ENCODE data around the gene LDLRAD4.
A peak's percentile ranks its signal among the peaks of the same experiment; 100 is the strongest.

LDLRAD4 gene

GRCh38 chr18:13233787-13234783 lies 15.5 kb downstream of the LDLRAD4 start:
- no peaks in the 10 kb centered on the region for H3K27me3 ChIP-seq (replicated peaks in 2 of 5; ENCODE audit: control insufficient read depth in 4 of 5, insufficient read depth in 5 of 5, low read length in 4 of 5)
- WGBS (ENCODE audit: insufficient coverage) = 95% methylated on average over 23 of the region's 23 CpGs
- H3K27ac ChIP-seq (ENCODE audit: insufficient read depth in 1 of 2, low read depth in 1 of 2, low read length in 2 of 2, poor library complexity in 1 of 2, severe bottlenecking in 2 of 2) = no peak overlapping the region
- H3K36me3 ChIP-seq (ENCODE audit: control insufficient read depth in 4 of 4, insufficient read depth in 4 of 4, low read length in 3 of 4) = peaks cover 0 to 2% (median 0%) of the 10 kb centered on the region in 4 experiments
- no peaks in the 10 kb centered on the region for H3K9me3 ChIP-seq (ENCODE audit: control extremely low read depth in 1 of 5, control insufficient read depth in 4 of 5, insufficient read depth in 2 of 5, low read depth in 1 of 5, low read length in 4 of 5)
- no peaks in the 10 kb centered on the region for H3K4me1 ChIP-seq (ENCODE audit: control extremely low read depth in 1 of 4, control insufficient read depth in 4 of 4, insufficient read depth in 4 of 4, low read length in 3 of 4)
- ChIA-PET POLR2A (no interaction called here), CTCF (interaction anchor here (2.3 kb wide), 1 partner anchor 15 kb away, joined by 5 read pairs; no protein-coding TSS in a partner anchor)
- no peak for DNase-seq
- H3K4me3 ChIP-seq (ENCODE audit: control insufficient read depth in 1 of 7, extremely low read depth in 1 of 7, insufficient read depth in 4 of 7, low read depth in 2 of 7, low read length in 6 of 7) = no peak overlapping the region

- H3K4me3 ChIP-seq (ENCODE audit: control insufficient read depth in 1 of 7, extremely low read depth in 1 of 7, insufficient read depth in 4 of 7, low read depth in 2 of 7, low read length in 6 of 7) = no peak overlapping the region
- no peaks in the 10 kb centered on the region for H3K9me3 ChIP-seq (ENCODE audit: control extremely low read depth in 1 of 5, control insufficient read depth in 4 of 5, insufficient read depth in 2 of 5, low read depth in 1 of 5, low read length in 4 of 5)
- ChIA-PET POLR2A (no interaction called here), CTCF (no interaction called here)
- H3K36me3 ChIP-seq (ENCODE audit: control insufficient read depth in 4 of 4, insufficient read depth in 4 of 4, low read length in 3 of 4) = peaks cover 0 to 2% (median 0%) of the 10 kb centered on the region in 4 experiments
- peak in 1 of 3 donors; percentile 13 for DNase-seq
- no peaks in the 10 kb centered on the region for H3K4me1 ChIP-seq (ENCODE audit: control extremely low read depth in 1 of 4, control insufficient read depth in 4 of 4, insufficient read depth in 4 of 4, low read length in 3 of 4)
- H3K27me3 ChIP-seq (replicated peaks in 2 of 5; ENCODE audit: control insufficient read depth in 4 of 5, insufficient read depth in 5 of 5, low read length in 4 of 5) = no peaks in the 10 kb centered on the region
- WGBS (ENCODE audit: insufficient coverage) = 90% methylated on average over 2 of the region's 6 CpGs
- no peak overlapping the region for H3K27ac ChIP-seq (ENCODE audit: insufficient read depth in 1 of 2, low read depth in 1 of 2, low read length in 2 of 2, poor library complexity in 1 of 2, severe bottlenecking in 2 of 2)
These were observed 16.9 kb downstream of the LDLRAD4 start for GRCh38 chr18:13235421-13235831.

- H3K4me1 ChIP-seq (ENCODE audit: control extremely low read depth in 1 of 4, control insufficient read depth in 4 of 4, insufficient read depth in 4 of 4, low read length in 3 of 4) = no peaks in the 10 kb centered on the region
- no peak for DNase-seq
- H3K4me3 ChIP-seq (ENCODE audit: control insufficient read depth in 1 of 7, extremely low read depth in 1 of 7, insufficient read depth in 4 of 7, low read depth in 2 of 7, low read length in 6 of 7) = no peak overlapping the region
- peaks cover 0 to 2% (median 0%) of the 10 kb centered on the region in 4 experiments for H3K36me3 ChIP-seq (ENCODE audit: control insufficient read depth in 4 of 4, insufficient read depth in 4 of 4, low read length in 3 of 4)
- POLR2A ChIA-PET = no interaction called here
- H3K9me3 ChIP-seq (ENCODE audit: control extremely low read depth in 1 of 5, control insufficient read depth in 4 of 5, insufficient read depth in 2 of 5, low read depth in 1 of 5, low read length in 4 of 5) = no peaks in the 10 kb centered on the region
- no peaks in the 10 kb centered on the region for H3K27me3 ChIP-seq (replicated peaks in 2 of 5; ENCODE audit: control insufficient read depth in 4 of 5, insufficient read depth in 5 of 5, low read length in 4 of 5)
- no peak overlapping the region for H3K27ac ChIP-seq (ENCODE audit: insufficient read depth in 1 of 2, low read depth in 1 of 2, low read length in 2 of 2, poor library complexity in 1 of 2, severe bottlenecking in 2 of 2)
- CTCF ChIA-PET = no interaction called here
- 96% methylated on average over 5 of the region's 8 CpGs for WGBS (ENCODE audit: insufficient coverage)
These were observed 17.4 kb downstream of the LDLRAD4 start for GRCh38 chr18:13235981-13236380.

GRCh38 chr18:13236411-13236810 lies 17.9 kb downstream of the LDLRAD4 start:
- Histone ChIP-seq H3K9me3 (ENCODE audit: control extremely low read depth in 1 of 5, control insufficient read depth in 4 of 5, insufficient read depth in 2 of 5, low read depth in 1 of 5, low read length in 4 of 5) (no peaks in the 10 kb centered on the region), H3K4me3 (ENCODE audit: control insufficient read depth in 1 of 7, extremely low read depth in 1 of 7, insufficient read depth in 4 of 7, low read depth in 2 of 7, low read length in 6 of 7) (no peak overlapping the region), H3K4me1 (ENCODE audit: control extremely low read depth in 1 of 4, control insufficient read depth in 4 of 4, insufficient read depth in 4 of 4, low read length in 3 of 4) (no peaks in the 10 kb centered on the region), H3K36me3 (ENCODE audit: control insufficient read depth in 4 of 4, insufficient read depth in 4 of 4, low read length in 3 of 4) (peaks cover 0 to 2% (median 0%) of the 10 kb centered on the region in 4 experiments), H3K27ac (ENCODE audit: insufficient read depth in 1 of 2, low read depth in 1 of 2, low read length in 2 of 2, poor library complexity in 1 of 2, severe bottlenecking in 2 of 2) (no peak overlapping the region), H3K27me3 (replicated peaks in 2 of 5; ENCODE audit: control insufficient read depth in 4 of 5, insufficient read depth in 5 of 5, low read length in 4 of 5) (no peaks in the 10 kb centered on the region)
- DNase-seq = no peak
- ChIA-PET POLR2A (no interaction called here), CTCF (no interaction called here)
- 99% methylated on average over 6 of the region's 9 CpGs for WGBS (ENCODE audit: insufficient coverage)

- WGBS (ENCODE audit: insufficient coverage) = 96% methylated on average over 6 of the region's 7 CpGs
- CTCF ChIA-PET = no interaction called here
These were observed 18.5 kb downstream of the LDLRAD4 start for GRCh38 chr18:13237073-13237472.

GRCh38 chr18:13237641-13238040 lies 19.1 kb downstream of the LDLRAD4 start:
- no peak for DNase-seq
- CTCF ChIA-PET = interaction anchor here (1.0 kb wide), 2 partner anchors 15 to 21 kb away, joined by 3 read pairs; no protein-coding TSS in a partner anchor
- H3K36me3 ChIP-seq (ENCODE audit: control insufficient read depth in 4 of 4, insufficient read depth in 4 of 4, low read length in 3 of 4) = no peaks in the 10 kb centered on the region

More at GRCh38 chr18:13237073-13237472, 18.5 kb downstream of the LDLRAD4 start:
- H3K4me3 ChIP-seq (ENCODE audit: control insufficient read depth in 1 of 7, extremely low read depth in 1 of 7, insufficient read depth in 4 of 7, low read depth in 2 of 7, low read length in 6 of 7) = no peak overlapping the region
- DNase-seq = no peak
- no peaks in the 10 kb centered on the region for H3K27me3 ChIP-seq (replicated peaks in 2 of 5; ENCODE audit: control insufficient read depth in 4 of 5, insufficient read depth in 5 of 5, low read length in 4 of 5)
- peaks cover 0 to 2% (median 0%) of the 10 kb centered on the region in 4 experiments for H3K36me3 ChIP-seq (ENCODE audit: control insufficient read depth in 4 of 4, insufficient read depth in 4 of 4, low read length in 3 of 4)
- H3K4me1 ChIP-seq (ENCODE audit: control extremely low read depth in 1 of 4, control insufficient read depth in 4 of 4, insufficient read depth in 4 of 4, low read length in 3 of 4) = no peaks in the 10 kb centered on the region
- H3K9me3 ChIP-seq (ENCODE audit: control extremely low read depth in 1 of 5, control insufficient read depth in 4 of 5, insufficient read depth in 2 of 5, low read depth in 1 of 5, low read length in 4 of 5) = no peaks in the 10 kb centered on the region
- H3K27ac ChIP-seq (ENCODE audit: insufficient read depth in 1 of 2, low read depth in 1 of 2, low read length in 2 of 2, poor library complexity in 1 of 2, severe bottlenecking in 2 of 2) = no peak overlapping the region
- POLR2A ChIA-PET = no interaction called here

More at GRCh38 chr18:13237641-13238040, 19.1 kb downstream of the LDLRAD4 start:
- Histone ChIP-seq H3K27ac (ENCODE audit: insufficient read depth in 1 of 2, low read depth in 1 of 2, low read length in 2 of 2, poor library complexity in 1 of 2, severe bottlenecking in 2 of 2) (no peak overlapping the region), H3K9me3 (ENCODE audit: control extremely low read depth in 1 of 5, control insufficient read depth in 4 of 5, insufficient read depth in 2 of 5, low read depth in 1 of 5, low read length in 4 of 5) (no peaks in the 10 kb centered on the region), H3K27me3 (replicated peaks in 2 of 5; ENCODE audit: control insufficient read depth in 4 of 5, insufficient read depth in 5 of 5, low read length in 4 of 5) (no peaks in the 10 kb centered on the region), H3K4me3 (ENCODE audit: control insufficient read depth in 1 of 7, extremely low read depth in 1 of 7, insufficient read depth in 4 of 7, low read depth in 2 of 7, low read length in 6 of 7) (no peak overlapping the region), H3K4me1 (ENCODE audit: control extremely low read depth in 1 of 4, control insufficient read depth in 4 of 4, insufficient read depth in 4 of 4, low read length in 3 of 4) (no peaks in the 10 kb centered on the region)
- POLR2A ChIA-PET = no interaction called here
- WGBS (ENCODE audit: insufficient coverage) = 100% methylated on average over 2 of the region's 3 CpGs
